ENCODE measurements around the gene CCL25. TPM values are rescaled to one million over a fixed set of nuclear protein-coding genes. Genes with fewer than 3 reads are reported as not detected.

The CCL25 gene
- polyA plus RNA-seq, 1 experiment = not detected

GRCh38 chr19:8089664-8090601 is 37.4 kb downstream of the CCL25 start:
- Histone ChIP-seq H3K27ac (ENCODE audit: low read depth, low read length) (no peak overlapping the region), H3K4me3 (ENCODE audit: low read depth, low read length) (no peak overlapping the region), H3K27me3 (ENCODE audit: control insufficient read depth, insufficient read depth, low read length) (no peaks in the 10 kb centered on the region), H3K9me3 (ENCODE audit: control insufficient read depth, insufficient read depth, low read length) (peaks cover 46% of the 10 kb centered on the region)
- ChIA-PET CTCF (no interaction called here), POLR2A (no interaction called here)
- no peak for DNase-seq (ENCODE audit: low read depth, low spot score)
- no peak for TF ChIP-seq CTCF (IDR thresholded peaks at IDR 0.05; ENCODE audit: low read depth, low read length)

GRCh38 chr19:8090950-8091349 is 38.4 kb downstream of the CCL25 start:
- H3K9me3 ChIP-seq (ENCODE audit: control insufficient read depth, insufficient read depth, low read length) = peaks cover 46% of the 10 kb centered on the region
- CTCF ChIA-PET = no interaction called here
- no peak overlapping the region for H3K27ac ChIP-seq (ENCODE audit: low read depth, low read length)
- no peaks in the 10 kb centered on the region for H3K27me3 ChIP-seq (ENCODE audit: control insufficient read depth, insufficient read depth, low read length)
- H3K4me3 ChIP-seq (ENCODE audit: low read depth, low read length) = no peak overlapping the region
- POLR2A ChIA-PET = no interaction called here
- no peak for DNase-seq (ENCODE audit: low read depth, low spot score)
- no peak for TF ChIP-seq CTCF (IDR thresholded peaks at IDR 0.05; ENCODE audit: low read depth, low read length)

GRCh38 chr19:8093740-8094139 is 41.2 kb downstream of the CCL25 start:
- Histone ChIP-seq H3K27ac (ENCODE audit: low read depth, low read length) (no peak overlapping the region), H3K27me3 (ENCODE audit: control insufficient read depth, insufficient read depth, low read length) (no peaks in the 10 kb centered on the region), H3K9me3 (ENCODE audit: control insufficient read depth, insufficient read depth, low read length) (peaks cover 42% of the 10 kb centered on the region), H3K4me3 (ENCODE audit: low read depth, low read length) (no peak overlapping the region)
- DNase-seq (ENCODE audit: low read depth, low spot score) = no peak
- no peak for TF ChIP-seq CTCF (IDR thresholded peaks at IDR 0.05; ENCODE audit: low read depth, low read length)
- POLR2A ChIA-PET = no interaction called here
- CTCF ChIA-PET = no interaction called here

- TF ChIP-seq CTCF (IDR thresholded peaks at IDR 0.05; ENCODE audit: low read depth, low read length) = no peak
- Histone ChIP-seq H3K4me3 (ENCODE audit: low read depth, low read length) (no peak overlapping the region), H3K27me3 (ENCODE audit: control insufficient read depth, insufficient read depth, low read length) (no peaks in the 10 kb centered on the region), H3K9me3 (ENCODE audit: control insufficient read depth, insufficient read depth, low read length) (peaks cover 40% of the 10 kb centered on the region), H3K27ac (ENCODE audit: low read depth, low read length) (no peak overlapping the region)
- CTCF ChIA-PET = no interaction called here
- no peak for DNase-seq (ENCODE audit: low read depth, low spot score)
- POLR2A ChIA-PET = no interaction called here
These were observed 41.8 kb downstream of the CCL25 start for GRCh38 chr19:8094336-8094735.

GRCh38 chr19:8095354-8095886 is 42.9 kb downstream of the CCL25 start:
- H3K4me3 ChIP-seq (ENCODE audit: low read depth, low read length) = no peak overlapping the region
- ChIA-PET POLR2A (no interaction called here), CTCF (no interaction called here)
- peaks cover 32% of the 10 kb centered on the region for H3K9me3 ChIP-seq (ENCODE audit: control insufficient read depth, insufficient read depth, low read length)
- H3K27me3 ChIP-seq (ENCODE audit: control insufficient read depth, insufficient read depth, low read length) = no peaks in the 10 kb centered on the region
- no peak for TF ChIP-seq CTCF (IDR thresholded peaks at IDR 0.05; ENCODE audit: low read depth, low read length)
- H3K27ac ChIP-seq (ENCODE audit: low read depth, low read length) = no peak overlapping the region
- no peak for DNase-seq (ENCODE audit: low read depth, low spot score)

Measured in AG04450 (cell line).